ENCODE data around the gene LKAAEAR1. TPM values are rescaled to one million over a fixed set of nuclear protein-coding genes. Genes with fewer than 3 reads are reported as not detected.

LKAAEAR1 gene
- total and polyA plus RNA-seq, 8 donors, result 0.22 to 0.24 TPM; not detected in 6

- no peaks in the 10 kb centered on the region for H3K9me3 ChIP-seq
- WGBS, 2 donors, result 24 to 28% methylated on average over 33 of the region's 33 CpGs
- no peak overlapping the region for H3K4me3 ChIP-seq
- peak in 5 of 6 donors; percentile 61 to 91 (median 81) for DNase-seq
- H3K27ac ChIP-seq, result no peak overlapping the region
- TF ChIP-seq CTCF (IDR thresholded peaks at IDR 0.05), result peak; percentile 81 to 90 (median 86)
- intact Hi-C loops (cut with DNase I), result no loop called here
- peak; percentile 67 to 85 (median 78) for ATAC-seq
- H3K27me3 ChIP-seq, result no peaks in the 10 kb centered on the region
- FAIRE-seq, result no peak
- no peaks in the 10 kb centered on the region for H3K36me3 ChIP-seq
- H3K4me1 ChIP-seq, result peaks cover 0 to 4% (median 0%) of the 10 kb centered on the region in 3 donors
These were observed 26.3 kb downstream of the LKAAEAR1 start for GRCh38 chr20:64057628-64058498.

- no peak for ATAC-seq
- intact Hi-C loops (cut with DNase I), result no loop called here
- no peak overlapping the region for H3K27ac ChIP-seq
These were observed 27.1 kb downstream of the LKAAEAR1 start for GRCh38 chr20:64056889-64057627.

GRCh38 chr20:64056639-64056888 lies 27.6 kb downstream of the LKAAEAR1 start:
- no peak overlapping the region for H3K4me3 ChIP-seq
- no peaks in the 10 kb centered on the region for H3K9me3 ChIP-seq
- ATAC-seq, result no peak
- 42 to 44% methylated on average over 7 of the region's 7 CpGs for WGBS, 2 donors
- H3K27ac ChIP-seq, result no peak overlapping the region
- no peaks in the 10 kb centered on the region for H3K27me3 ChIP-seq
- no peaks in the 10 kb centered on the region for H3K4me1 ChIP-seq
- H3K36me3 ChIP-seq, result no peaks in the 10 kb centered on the region
- no peak for DNase-seq
- TF ChIP-seq CTCF (IDR thresholded peaks at IDR 0.05), result no peak
- no peak for FAIRE-seq
- intact Hi-C loops (cut with DNase I), result no loop called here

More at GRCh38 chr20:64056889-64057627, 27.1 kb downstream of the LKAAEAR1 start:
- Histone ChIP-seq H3K27me3 (no peaks in the 10 kb centered on the region), H3K4me1 (no peaks in the 10 kb centered on the region), H3K4me3 (no peak overlapping the region), H3K9me3 (no peaks in the 10 kb centered on the region), H3K36me3 (no peaks in the 10 kb centered on the region)
- no peak for TF ChIP-seq CTCF (IDR thresholded peaks at IDR 0.05)
- WGBS, 2 donors, result 54 to 57% methylated on average over 39 of the region's 39 CpGs
- DNase-seq, result no peak
- no peak for FAIRE-seq

GRCh38 chr20:64055893-64056638 lies 28.1 kb downstream of the LKAAEAR1 start:
- Histone ChIP-seq H3K27ac (no peak overlapping the region), H3K4me1 (no peaks in the 10 kb centered on the region), H3K4me3 (no peak overlapping the region), H3K27me3 (no peaks in the 10 kb centered on the region), H3K36me3 (no peaks in the 10 kb centered on the region), H3K9me3 (no peaks in the 10 kb centered on the region)
- ATAC-seq (peak in 1 of 4 donors; percentile 19), DNase-seq (no peak), FAIRE-seq (no peak)
- intact Hi-C loops (cut with DNase I), result no loop called here
- no peak for TF ChIP-seq CTCF (IDR thresholded peaks at IDR 0.05)
- WGBS, 2 donors, result 36 to 45% methylated on average over 22 of the region's 22 CpGs
